Stomach (tissue), 9 donors: ENCODE measurements around the gene EIF4A3. TPM values are rescaled to one million over a fixed set of nuclear protein-coding genes. Genes with fewer than 3 reads are reported as not detected.
A peak's percentile ranks its signal among the peaks of the same experiment; 100 is the strongest.

Source experiments
- DNase-seq, 2 donors: peaks; one replicate each; pipeline versions ENCODE4 v3.0.0 to v3.0.0-alpha.2; 2013 to 2019
- H3K27ac ChIP-seq, 5 donors: fragments of 200-600 bp in 4 of 5; sonication (generic) in 4 of 5; one replicate each; pipeline ENCODE4 v1.5.1; 2013 to 2019; ENCODE audit warnings: mild to moderate bottlenecking in 1 of 5, moderate library complexity in 1 of 5
- H3K27me3 ChIP-seq, 3 donors: fragments of 200-600 bp; sonication (generic); one replicate each; pipeline ENCODE4 v1.5.1; 2017 to 2019; ENCODE audit warnings: mixed run types in 1 of 3
- H3K36me3 ChIP-seq, 4 donors: fragments of 200-600 bp; sonication (generic); 1 replicate in 3 of 4; 2 replicates in 1 of 4; pipeline ENCODE4 v1.5.1; 2016 to 2019
- H3K4me1 ChIP-seq, 4 donors: fragments of 200-600 bp; sonication (generic); one replicate each; pipeline ENCODE4 v1.5.1; 2016 to 2019
- H3K4me3 ChIP-seq, 4 donors: fragments of 200-600 bp; sonication (generic) in 3 of 4; one replicate each; pipeline ENCODE4 v1.5.1; 2016 to 2019; ENCODE audit warnings: mild to moderate bottlenecking in 1 of 4
- H3K9me3 ChIP-seq, 4 donors: fragments of 200-600 bp; sonication (generic); one replicate each; pipeline ENCODE4 v1.5.1; 2016 to 2019
- CTCF ChIP-seq, 7 experiments: fragments of 450-650 bp in 4 of 7; fragments of 200-600 bp in 3 of 7; sonication (generic) in 3 of 7; IDR thresholded peaks; one replicate each; pipeline ENCODE4 v1.5.1; 2016 to 2019; ENCODE audit warnings: antibody characterized with exemption in 7 of 7, control low read depth in 2 of 7, mild to moderate bottlenecking in 1 of 7
- EP300 ChIP-seq: sonication (generic); formaldehyde crosslinking; IDR thresholded peaks from one replicate; pipeline ENCODE4 v1.6.1; 2017; ENCODE audit warnings: antibody characterized with exemption
- POLR2A ChIP-seq, 4 donors: fragments of 450-650 bp; IDR thresholded peaks; one replicate each; pipeline ENCODE4 v1.6.1; 2016; ENCODE audit warnings: antibody characterized with exemption in 4 of 4, control low read depth in 2 of 4, mild to moderate bottlenecking in 1 of 4, moderate library complexity in 1 of 4
- POLR2AphosphoS5 ChIP-seq, 3 donors: sonication (generic); formaldehyde crosslinking; IDR thresholded peaks; one replicate each; pipeline ENCODE4 v1.6.1; 2016; ENCODE audit warnings: antibody characterized with exemption in 3 of 3
- WGBS, 5 donors: extraction: QIAGEN DNeasy Blood & Tissue Kit in 3 of 5; methylation state at CpG; one replicate each; pipeline versions ENCODE4 v1.1.5 to v1.1.7; 2013 to 2018; 5-methylcytosine and 5-hydroxymethylcytosine counted together
- intact Hi-C: fragments of 100-400 bp; cut with DNase I; formaldehyde crosslinking; loops from one replicate; pipeline ENCODE4 v1.15.1; 2023; ENCODE audit warnings: low total_unique reads
- polyA plus RNA-seq, 3 donors: library from polyadenylated mRNA; stranded (reverse); fragments of 200-250 nt; gene quantifications; one replicate each; pipeline ENCODE4 v1.2.3, GENCODE V29; 2013
- total RNA-seq, 5 donors: library from RNA; depleted of rRNA; stranded (reverse); fragments of >200 nt; gene quantifications; one replicate each; pipeline versions ENCODE4 v1.1.0 to v1.2.3, GENCODE V29; 2014 to 2016
- donor health status: healthy with polysubstance abuse.
- donor health status: Bipolar disorder and iron deficiency.
- donor health status: healthy.

Gene EIF4A3
- total and polyA plus RNA-seq, 8 donors = 17.5 to 78.2 (median 49.2) TPM

- no peak overlapping the region for H3K4me3 ChIP-seq
Observed at GRCh38 chr17:80107231-80108021, 39.5 kb downstream of the EIF4A3 start.

GRCh38 chr17:80106751-80107150, 40.2 kb downstream of the EIF4A3 start:
- H3K27me3 ChIP-seq = no peaks in the 10 kb centered on the region
- WGBS, 5 donors = 53 to 72% (median 67%) methylated on average over 12 of the region's 12 CpGs
- no peak overlapping the region for H3K4me3 ChIP-seq
- H3K9me3 ChIP-seq = no peaks in the 10 kb centered on the region
- H3K4me1 ChIP-seq = peaks cover 7 to 21% (median 11%) of the 10 kb centered on the region in 4 donors
- no peak for DNase-seq
- H3K27ac ChIP-seq = no peak overlapping the region
- no peak for TF ChIP-seq POLR2A (IDR thresholded peaks at IDR 0.05)
- no peak for TF ChIP-seq EP300
- peaks cover 0 to 44% (median 17%) of the 10 kb centered on the region in 4 donors for H3K36me3 ChIP-seq
- intact Hi-C loops = no loop called here

More at GRCh38 chr17:80107231-80108021, 39.5 kb downstream of the EIF4A3 start:
- Histone ChIP-seq H3K27ac (no peak overlapping the region), H3K4me1 (peaks cover under 1 to 15% (median 4%) of the 10 kb centered on the region in 4 donors), H3K36me3 (peaks cover 0 to 51% (median 21%) of the 10 kb centered on the region in 4 donors), H3K27me3 (no peaks in the 10 kb centered on the region), H3K9me3 (no peaks in the 10 kb centered on the region)
- TF ChIP-seq CTCF (IDR thresholded peaks at IDR 0.05) (no peak), POLR2AphosphoS5 (IDR thresholded peaks at IDR 0.05) (no peak), POLR2A (IDR thresholded peaks at IDR 0.05) (no peak), EP300 (no peak)
- peak in 1 of 2 donors; percentile 7 for DNase-seq
- intact Hi-C loops = no loop called here
- WGBS, 5 donors = 85 to 92% (median 88%) methylated on average over 7 to 46 of the region's 46 CpGs

GRCh38 chr17:80106176-80106575, 40.8 kb downstream of the EIF4A3 start:
- peaks cover 7 to 21% (median 12%) of the 10 kb centered on the region in 4 donors for H3K4me1 ChIP-seq
- H3K4me3 ChIP-seq = no peak overlapping the region
- no peak overlapping the region for H3K27ac ChIP-seq
- WGBS, 5 donors = 51 to 74% (median 61%) methylated on average over 9 to 10 of the region's 10 CpGs
- peaks cover 0 to 39% (median 15%) of the 10 kb centered on the region in 4 donors for H3K36me3 ChIP-seq
- no peak for TF ChIP-seq POLR2A (IDR thresholded peaks at IDR 0.05)
- no peak for TF ChIP-seq POLR2AphosphoS5 (IDR thresholded peaks at IDR 0.05)
- TF ChIP-seq CTCF (IDR thresholded peaks at IDR 0.05) = no peak
- TF ChIP-seq EP300 = no peak
- H3K9me3 ChIP-seq = no peaks in the 10 kb centered on the region
- H3K27me3 ChIP-seq = no peaks in the 10 kb centered on the region
- intact Hi-C loops = no loop called here
- peak in 1 of 2 donors; percentile 54 for DNase-seq

- no peaks in the 10 kb centered on the region for H3K27me3 ChIP-seq
- TF ChIP-seq EP300 (no peak), POLR2AphosphoS5 (IDR thresholded peaks at IDR 0.05) (no peak), CTCF (IDR thresholded peaks at IDR 0.05) (no peak), POLR2A (IDR thresholded peaks at IDR 0.05) (no peak)
- H3K4me1 ChIP-seq = peaks cover 7 to 25% (median 12%) of the 10 kb centered on the region in 4 donors
- DNase-seq = peak; percentile 43 to 77
- no peak overlapping the region for H3K4me3 ChIP-seq
- intact Hi-C loops = no loop called here
- H3K36me3 ChIP-seq = peaks cover 0 to 35% (median 13%) of the 10 kb centered on the region in 4 donors
- WGBS, 5 donors = 28 to 50% (median 41%) methylated on average over 20 to 29 of the region's 29 CpGs
- H3K27ac ChIP-seq = no peak overlapping the region
- H3K9me3 ChIP-seq = no peaks in the 10 kb centered on the region
Observed at GRCh38 chr17:80105762-80106161, 41.2 kb downstream of the EIF4A3 start.

GRCh38 chr17:80104956-80105375, 42.0 kb downstream of the EIF4A3 start:
- intact Hi-C loops = no loop called here
- Histone ChIP-seq H3K9me3 (no peaks in the 10 kb centered on the region), H3K4me3 (no peak overlapping the region), H3K4me1 (peaks cover 7 to 30% (median 13%) of the 10 kb centered on the region in 4 donors), H3K27me3 (no peaks in the 10 kb centered on the region), H3K36me3 (peaks cover 0 to 34% (median 12%) of the 10 kb centered on the region in 4 donors), H3K27ac (no peak overlapping the region)
- WGBS, 5 donors = 80 to 89% (median 83%) methylated on average over 18 of the region's 18 CpGs
- TF ChIP-seq POLR2A (IDR thresholded peaks at IDR 0.05) (no peak), CTCF (IDR thresholded peaks at IDR 0.05) (no peak), EP300 (no peak), POLR2AphosphoS5 (IDR thresholded peaks at IDR 0.05) (no peak)
- peak in 1 of 2 donors; percentile 11 for DNase-seq
